SU-DHL-6 (cell line): Measurements from ENCODE around the gene BCL7C.

Experiments
- H2AFZ ChIP-seq: fragments of 200-600 bp; sonication (generic); 2 replicates; pipeline ENCODE4 v1.6.1; 2014; ENCODE audit warnings: low read depth, mild to moderate bottlenecking, moderate library complexity, mixed read lengths, antibody characterized with exemption, low read length; ENCODE audit not compliant: severe bottlenecking
- H3F3A ChIP-seq: fragments of 200-600 bp; shearing (Covaris generic); 2 replicates; pipeline ENCODE4 v1.6.0; 2016; ENCODE audit warnings: antibody characterized with exemption, mild to moderate bottlenecking; ENCODE audit not compliant: insufficient read depth
- H3K27ac ChIP-seq: fragments of 200-600 bp; sonication (generic); 2 replicates; pipeline ENCODE4 v1.5.1; 2016; ENCODE audit warnings: low read depth, mild to moderate bottlenecking, low read length, moderate library complexity, mixed read lengths
- H3K27me3 ChIP-seq: fragments of 200-600 bp; sonication (generic), shearing (Covaris generic); 2 replicates; pipeline ENCODE4 v1.6.0; 2014; ENCODE audit warnings: mild to moderate bottlenecking, low read length
- H3K36me3 ChIP-seq: fragments of 200-600 bp; sonication (generic); 2 replicates; pipeline ENCODE4 v1.6.1; 2014; ENCODE audit warnings: mild to moderate bottlenecking, low read length, mixed read lengths
- H3K4me2 ChIP-seq: fragments of 300-600, 200-600 bp; shearing (Covaris generic), sonication (generic); 2 replicates; pipeline ENCODE4 v1.6.0; 2014; ENCODE audit warnings: low read length, low read depth, mild to moderate bottlenecking; ENCODE audit not compliant: poor library complexity, severe bottlenecking
- H3K4me3 ChIP-seq: fragments of 200-600 bp; sonication (generic); 2 replicates; pipeline ENCODE4 v1.5.1; 2014; ENCODE audit warnings: antibody characterized with exemption, low read length, mild to moderate bottlenecking, mixed read lengths; ENCODE audit not compliant: insufficient read depth, poor library complexity, severe bottlenecking
- H3K79me2 ChIP-seq: fragments of 200-600 bp; sonication (generic); 2 replicates; pipeline ENCODE4 v1.6.1; 2014; ENCODE audit warnings: mild to moderate bottlenecking, low read length, moderate library complexity; ENCODE audit not compliant: insufficient read depth
- H3K9ac ChIP-seq: fragments of 200-600 bp; sonication (generic); 2 replicates; pipeline ENCODE4 v1.7.0; 2014; ENCODE audit warnings: mild to moderate bottlenecking, low read length
- H3K9me2 ChIP-seq: fragments of 200-600 bp; sonication (generic); replicated peaks from 2 replicates; pipeline ENCODE4 v1.6.1; 2014; ENCODE audit warnings: low read length; ENCODE audit not compliant: insufficient read depth
- H3K9me3 ChIP-seq: fragments of 200-600 bp; sonication (generic); 2 replicates; pipeline ENCODE4 v1.6.1; 2014; ENCODE audit warnings: low read length, mixed read lengths; ENCODE audit not compliant: insufficient read depth
- H4K20me1 ChIP-seq: fragments of 200-600 bp; sonication (generic); 2 replicates; pipeline ENCODE4 v1.6.1; 2014; ENCODE audit warnings: low read depth, mild to moderate bottlenecking, antibody characterized with exemption, low read length, moderate library complexity, mixed read lengths
- CTCF ChIP-seq: fragments of 200-600 bp; sonication (generic); IDR thresholded peaks from one replicate; pipeline ENCODE4 v1.5.1; 2017; ENCODE audit warnings: antibody characterized with exemption, mild to moderate bottlenecking, low read length, moderate library complexity; ENCODE audit not compliant: insufficient read depth, poor library complexity, severe bottlenecking
- EZH2phosphoT487 ChIP-seq: fragments of 200-600 bp; sonication (generic), shearing (Covaris generic); conservative IDR thresholded peaks from 2 replicates; pipeline ENCODE4 v1.6.1; 2018; ENCODE audit warnings: mild to moderate bottlenecking, antibody characterized with exemption, low read length, moderate library complexity, mixed read lengths

The BCL7C gene

GRCh38 chr16:30930160-30930571 is 36.3 kb upstream of the BCL7C start:
- Histone ChIP-seq H3K27ac (no peak overlapping the region), H3K4me2 (no peak overlapping the region), H3K9me3 (no peaks in the 10 kb centered on the region), H3K27me3 (no peaks in the 10 kb centered on the region), H3F3A (0 out of 2 replicates have a peak, but pooled peaks cover 3% of the 10 kb centered on the region), H3K79me2 (no peaks in the 10 kb centered on the region), H2AFZ (no peak overlapping the region), H3K9ac (no peak overlapping the region), H3K9me2 (no peaks in the 10 kb centered on the region), H3K4me3 (no peak overlapping the region), H4K20me1 (no peaks in the 10 kb centered on the region), H3K36me3 (no peaks in the 10 kb centered on the region)
- TF ChIP-seq EZH2phosphoT487 (no peak), CTCF (no peak)

GRCh38 chr16:30929167-30929566 is 35.3 kb upstream of the BCL7C start:
- Histone ChIP-seq H3K9ac (no peak overlapping the region), H3K27ac (no peak overlapping the region), H3K4me3 (no peak overlapping the region), H3K36me3 (no peaks in the 10 kb centered on the region), H3F3A (0 out of 2 replicates have a peak, but pooled peaks cover 3% of the 10 kb centered on the region), H3K27me3 (no peaks in the 10 kb centered on the region), H3K79me2 (no peaks in the 10 kb centered on the region), H3K4me2 (no peak overlapping the region), H3K9me3 (no peaks in the 10 kb centered on the region), H2AFZ (no peak overlapping the region), H3K9me2 (no peaks in the 10 kb centered on the region), H4K20me1 (no peaks in the 10 kb centered on the region)
- TF ChIP-seq EZH2phosphoT487 (no peak), CTCF (no peak)

- H2AFZ ChIP-seq = no peak overlapping the region
- H3K4me2 ChIP-seq = no peak overlapping the region
- H3F3A ChIP-seq = 0 out of 2 replicates have a peak, but pooled peaks cover 3% of the 10 kb centered on the region
- H3K9me3 ChIP-seq = no peaks in the 10 kb centered on the region
- no peaks in the 10 kb centered on the region for H3K36me3 ChIP-seq
- H4K20me1 ChIP-seq = no peaks in the 10 kb centered on the region
- no peak overlapping the region for H3K27ac ChIP-seq
- H3K79me2 ChIP-seq = no peaks in the 10 kb centered on the region
- no peak for TF ChIP-seq CTCF
- no peak for TF ChIP-seq EZH2phosphoT487
- no peak overlapping the region for H3K4me3 ChIP-seq
- no peak overlapping the region for H3K9ac ChIP-seq
- no peaks in the 10 kb centered on the region for H3K9me2 ChIP-seq
- no peaks in the 10 kb centered on the region for H3K27me3 ChIP-seq
These were observed 34.5 kb upstream of the BCL7C start for GRCh38 chr16:30928390-30928789.
